Midbrain (tissue), 1 donor: Measurements from ENCODE around the gene GABBR2.
"Not testable (repeated sequence)": the region's sequence is repeated elsewhere in the genome, so short reads cannot be mapped to it uniquely, and the experiment has no call there.

ENCODE experiments used
- DNase-seq: peaks from one replicate; lab custom pipeline; 2025; lab: John Stamatoyannopoulos, UW

GABBR2 gene

GRCh38 chr9:98481676-98482075 lies 227.1 kb downstream of the GABBR2 start:
- no peak for DNase-seq

GRCh38 chr9:98479967-98480847 lies 228.5 kb downstream of the GABBR2 start:
- no peak for DNase-seq

DNA sequence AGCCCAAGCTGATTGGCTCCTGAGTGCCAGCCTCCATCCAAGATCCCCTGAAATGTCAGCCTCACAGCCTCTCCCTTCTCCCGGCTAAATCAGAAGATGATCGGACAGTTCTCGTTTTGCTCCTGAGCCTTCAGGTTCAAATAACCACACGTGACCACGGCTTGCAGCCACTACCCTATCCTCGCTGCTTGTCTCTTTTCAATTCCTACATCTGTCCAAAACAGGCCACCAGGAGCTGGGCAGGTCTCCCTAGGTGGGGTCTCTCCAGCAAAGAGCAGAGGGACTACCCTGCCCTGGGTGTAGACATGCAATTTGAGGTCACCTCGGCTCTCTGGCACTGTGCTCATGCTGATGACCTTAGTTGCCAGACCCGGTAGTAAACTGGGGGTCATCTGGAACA lies 229.3 kb downstream of the GABBR2 start:
- DNase-seq, result no peak

DNA sequence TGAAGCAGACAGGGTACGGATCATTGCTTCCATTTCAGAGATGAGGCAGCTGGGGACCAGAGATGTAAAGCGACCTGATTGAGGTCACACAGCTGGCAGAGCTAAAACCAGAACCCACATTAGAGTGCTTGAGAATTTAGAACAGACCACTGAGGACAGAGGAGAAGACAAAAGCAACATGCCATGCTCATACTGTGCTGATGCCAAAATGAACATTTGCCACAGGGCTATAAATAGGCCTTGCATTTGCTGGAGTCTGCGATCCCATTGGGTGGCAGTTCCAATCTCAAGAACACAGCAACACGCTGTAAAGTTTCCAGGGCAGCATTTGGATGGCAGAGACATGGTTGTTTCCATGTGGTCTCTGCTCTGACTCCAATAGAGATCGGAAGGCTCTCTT lies 230.9 kb downstream of the GABBR2 start:
- no peak for DNase-seq

DNA sequence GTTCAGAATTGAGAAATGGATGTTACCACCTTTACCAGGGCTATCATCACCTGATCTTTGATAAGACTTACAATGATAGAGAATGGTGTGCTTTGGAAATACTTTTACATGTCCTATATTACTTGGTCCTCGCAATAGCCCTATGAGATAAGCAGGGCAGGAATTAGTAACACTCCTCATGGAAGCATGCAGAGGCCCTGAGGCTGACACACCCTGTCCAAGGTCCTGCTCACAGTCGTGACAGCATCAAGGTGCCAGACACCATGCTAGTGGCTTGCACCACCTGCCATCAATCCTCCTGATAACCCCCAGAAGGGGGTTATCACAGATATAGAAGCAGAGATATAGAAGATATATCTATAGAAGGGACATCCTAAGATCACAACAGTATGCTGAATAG lies 236.5 kb downstream of the GABBR2 start:
- no peak for DNase-seq

- no peak for DNase-seq
Measured at GRCh38 chr9:98471185-98471584, 237.6 kb downstream of the GABBR2 start.

DNA sequence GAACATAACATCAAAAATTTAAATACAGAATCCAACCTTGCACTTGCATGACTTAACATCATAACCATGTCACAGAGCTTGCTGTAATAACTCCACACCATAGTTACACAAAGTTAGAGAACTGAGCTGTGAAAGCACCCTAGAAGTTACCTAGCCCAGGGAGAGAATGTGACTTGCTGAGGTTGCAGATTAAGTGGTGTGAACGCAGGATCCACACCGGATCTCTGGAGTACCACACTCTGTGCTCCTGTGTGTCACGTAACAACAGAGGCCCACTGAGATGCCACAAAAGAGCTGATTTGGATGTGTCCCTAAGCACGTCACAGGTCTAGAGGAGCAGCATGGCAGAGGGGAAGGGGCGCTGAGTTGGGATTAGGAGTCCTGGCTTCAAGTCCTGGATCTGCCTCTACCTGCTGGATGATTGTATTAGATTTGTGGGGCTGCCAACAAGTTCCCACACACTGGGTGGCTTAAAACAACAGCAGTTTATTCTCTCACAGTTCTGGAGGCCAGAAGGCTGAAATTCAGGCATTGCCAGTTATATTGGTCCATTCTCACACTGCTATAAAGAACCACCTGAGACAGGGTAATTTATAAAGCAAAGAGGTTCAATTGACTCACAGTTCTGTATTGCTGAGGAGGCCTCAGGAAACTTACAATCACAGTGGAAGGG lies 240.0 kb downstream of the GABBR2 start:
- no peak for DNase-seq

GRCh38 chr9:98465799-98466198 lies 242.9 kb downstream of the GABBR2 start:
- no peak for DNase-seq

- not testable (repeated sequence) for DNase-seq
Measured at GRCh38 chr9:98464156-98464690, 244.5 kb downstream of the GABBR2 start.

DNA sequence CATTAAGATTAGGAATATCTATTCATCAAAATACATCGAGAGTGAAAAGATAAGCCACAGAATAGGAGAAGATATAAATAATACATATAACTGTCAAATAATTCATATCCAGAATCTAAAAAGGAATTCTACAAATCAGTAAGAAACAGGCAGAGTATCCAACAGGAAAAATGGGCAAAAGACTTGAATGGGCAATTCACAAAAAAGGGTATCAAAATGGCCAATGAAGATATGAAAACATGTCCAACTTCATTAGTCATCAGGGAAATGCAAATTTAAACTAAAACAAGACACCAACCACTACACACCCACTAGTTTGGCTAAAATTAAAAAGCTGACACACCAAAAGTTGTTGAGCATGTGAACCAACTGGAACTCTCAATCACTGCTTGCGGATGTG lies 246.4 kb downstream of the GABBR2 start:
- no peak for DNase-seq

DNA sequence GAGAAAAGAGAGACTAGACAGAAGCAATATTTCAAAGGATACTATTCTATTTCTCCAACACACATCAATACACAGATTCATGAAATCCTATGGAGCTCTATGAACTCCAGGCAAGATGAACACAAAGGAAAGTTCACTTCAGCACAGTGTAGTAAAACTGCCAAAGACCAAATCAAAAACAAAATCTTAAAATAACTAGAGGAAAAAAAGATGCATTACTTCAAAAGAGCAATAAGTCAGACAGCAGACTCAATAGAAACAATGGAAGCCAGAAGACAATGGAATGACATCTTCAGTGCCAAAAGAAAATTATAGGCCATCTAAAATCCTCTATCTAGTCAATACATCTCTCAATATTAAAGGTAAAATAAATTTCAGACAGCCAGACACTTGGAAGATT lies 248.0 kb downstream of the GABBR2 start:
- no peak for DNase-seq

DNA sequence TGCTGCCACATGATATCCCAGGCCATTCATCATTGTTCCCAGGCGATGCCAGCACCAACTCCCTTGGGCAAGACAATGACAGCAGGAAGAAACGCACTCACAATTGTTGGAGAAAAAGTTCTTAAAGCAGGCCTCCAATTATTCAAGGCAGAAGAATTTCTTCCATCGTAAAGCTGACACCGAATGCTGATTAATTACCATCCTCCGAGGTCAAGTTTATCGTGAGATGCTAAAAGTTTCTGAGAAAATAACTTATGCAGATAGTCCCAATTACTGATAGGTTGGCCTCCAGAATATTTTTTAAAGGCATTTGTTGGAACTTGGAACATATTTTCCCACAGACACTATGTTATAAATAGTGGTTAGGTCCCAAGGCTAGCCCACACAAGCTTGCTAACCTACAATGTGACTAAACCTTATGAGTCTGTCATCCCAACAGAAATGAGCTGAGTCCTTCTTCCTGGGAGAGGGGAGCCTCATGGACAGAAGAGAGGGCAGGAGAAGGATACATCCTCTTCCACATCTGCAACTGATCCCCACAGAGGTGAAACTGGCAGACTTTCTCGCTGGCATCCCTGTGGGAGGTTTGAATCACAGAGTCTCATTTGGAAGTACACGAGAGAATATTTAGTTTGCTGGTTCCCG lies 250.9 kb downstream of the GABBR2 start:
- no peak for DNase-seq

DNA sequence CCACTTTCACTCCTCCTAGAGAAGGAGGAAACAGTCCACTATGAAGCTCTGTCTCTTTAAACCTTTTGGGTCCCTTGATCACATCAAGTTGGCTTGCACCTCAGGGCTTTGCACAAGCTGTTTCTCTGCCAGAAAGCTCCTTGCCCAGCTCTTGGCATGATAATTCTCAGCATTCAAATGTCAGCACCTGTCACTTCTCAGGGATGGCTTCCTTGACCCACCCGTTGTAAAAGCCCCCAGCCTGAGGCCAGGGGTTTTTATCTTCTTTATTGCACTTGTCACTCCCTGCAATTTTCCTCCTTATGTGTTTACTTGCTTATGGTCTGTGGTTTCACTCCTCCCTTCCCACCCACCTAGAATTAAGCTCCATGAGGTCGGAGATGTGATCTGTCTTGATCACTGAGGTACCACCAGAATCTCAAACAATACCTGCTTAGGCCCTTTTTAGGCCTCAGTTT lies 252.6 kb downstream of the GABBR2 start:
- DNase-seq, result no peak

DNA sequence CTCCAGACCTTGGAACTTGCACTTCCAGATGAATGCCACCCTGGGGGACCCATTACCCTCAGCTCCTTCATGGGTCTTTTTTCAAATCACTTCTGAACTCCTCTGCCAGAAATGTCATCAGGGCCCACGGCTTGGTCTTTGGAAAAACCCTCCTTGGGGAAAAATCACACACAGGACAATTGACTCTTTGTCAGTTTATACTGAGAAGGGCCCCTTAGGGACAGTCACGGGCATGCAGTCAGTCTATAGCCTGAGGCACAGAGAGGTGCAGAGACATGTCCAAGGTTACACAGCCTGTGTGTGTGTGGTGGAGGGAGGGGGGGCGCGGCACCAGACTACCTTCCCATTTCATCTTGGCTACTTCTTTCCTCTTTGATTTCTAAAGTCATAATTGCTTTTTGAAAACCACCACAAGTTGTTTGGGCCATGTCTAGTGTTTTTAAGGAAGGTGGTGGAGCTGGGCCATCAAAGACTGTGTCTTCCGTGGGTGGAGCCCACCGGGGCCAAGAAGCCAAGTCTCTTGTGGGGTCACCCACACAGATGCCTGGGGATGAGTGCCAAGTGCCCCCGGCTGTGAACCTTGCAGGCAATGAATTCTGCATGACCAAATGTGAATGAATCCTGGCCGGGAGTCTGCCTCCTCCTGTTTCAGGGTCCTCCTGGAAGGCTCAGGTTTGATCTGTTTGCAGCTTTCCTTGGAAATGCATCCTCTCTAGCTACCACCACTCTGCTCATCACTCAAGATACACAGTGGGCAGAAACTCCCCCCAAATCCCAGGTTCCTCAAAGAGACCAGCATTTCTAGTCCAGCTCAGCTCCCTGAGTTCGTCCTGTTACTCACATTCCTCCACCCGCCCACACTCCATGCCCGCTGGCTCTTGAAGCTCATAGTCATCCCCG lies 253.2 kb downstream of the GABBR2 start:
- no peak for DNase-seq

DNA sequence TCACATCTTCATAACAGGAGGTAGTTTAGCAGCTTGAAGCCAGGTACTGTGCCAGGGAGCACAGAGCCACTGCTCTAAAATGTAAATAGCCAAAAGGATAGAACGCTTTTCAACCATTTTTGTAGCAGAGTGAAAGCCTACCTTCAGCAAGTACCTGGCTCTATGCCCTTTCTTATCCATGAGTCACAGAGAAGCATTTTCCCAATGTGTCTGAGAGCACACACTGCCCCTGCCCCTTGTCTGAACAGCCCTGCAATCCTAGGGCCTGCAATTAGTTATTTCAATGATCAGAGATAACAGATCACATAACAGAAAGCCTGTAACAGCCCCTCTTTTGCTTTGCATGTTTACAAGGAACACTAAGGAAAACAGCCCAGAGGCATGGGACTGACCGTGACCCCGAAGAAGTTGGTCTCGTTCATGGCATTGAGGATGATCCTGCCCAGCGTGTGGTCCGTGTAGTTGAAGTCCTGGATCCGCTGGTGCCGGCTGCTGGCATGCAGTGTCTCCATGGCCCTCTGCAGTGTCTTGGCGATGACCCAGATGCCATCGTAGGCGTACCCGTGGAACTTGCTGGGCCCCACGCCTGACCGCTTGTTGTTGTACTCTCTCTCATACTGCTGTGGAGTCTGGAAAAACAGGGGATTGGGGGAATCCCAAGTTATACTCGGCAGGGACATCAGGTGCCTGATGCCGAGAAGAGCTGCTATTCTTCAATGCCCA lies 255.0 kb downstream of the GABBR2 start:
- DNase-seq, result no peak

GRCh38 chr9:98451576-98451975 lies 257.2 kb downstream of the GABBR2 start:
- DNase-seq, result no peak

DNA sequence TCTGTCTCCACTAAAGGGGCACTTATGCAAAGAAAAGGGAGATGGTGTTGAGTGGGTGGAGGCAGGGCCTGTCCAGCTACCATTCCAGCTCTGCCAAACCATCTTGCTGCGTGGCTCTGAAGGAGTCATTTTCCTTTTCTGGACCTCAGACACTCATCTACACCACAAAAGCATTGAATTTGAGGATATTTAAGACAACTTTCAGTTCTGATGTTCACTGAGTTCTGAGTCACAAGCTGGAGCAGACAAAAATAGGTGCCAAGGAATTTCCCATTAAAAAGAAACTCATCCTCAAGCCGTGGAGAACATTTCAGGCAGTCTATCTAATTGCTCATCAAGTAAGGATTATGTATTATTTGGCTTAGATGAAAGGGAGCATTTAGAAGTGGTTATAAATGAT lies 258.2 kb downstream of the GABBR2 start:
- no peak for DNase-seq

- DNase-seq, result no peak
Measured at GRCh38 chr9:98449871-98450270, 258.9 kb downstream of the GABBR2 start.

- no peak for DNase-seq
Measured at GRCh38 chr9:98445576-98445975, 263.2 kb downstream of the GABBR2 start.

GRCh38 chr9:98444601-98445000 lies 264.1 kb downstream of the GABBR2 start:
- no peak for DNase-seq

DNA sequence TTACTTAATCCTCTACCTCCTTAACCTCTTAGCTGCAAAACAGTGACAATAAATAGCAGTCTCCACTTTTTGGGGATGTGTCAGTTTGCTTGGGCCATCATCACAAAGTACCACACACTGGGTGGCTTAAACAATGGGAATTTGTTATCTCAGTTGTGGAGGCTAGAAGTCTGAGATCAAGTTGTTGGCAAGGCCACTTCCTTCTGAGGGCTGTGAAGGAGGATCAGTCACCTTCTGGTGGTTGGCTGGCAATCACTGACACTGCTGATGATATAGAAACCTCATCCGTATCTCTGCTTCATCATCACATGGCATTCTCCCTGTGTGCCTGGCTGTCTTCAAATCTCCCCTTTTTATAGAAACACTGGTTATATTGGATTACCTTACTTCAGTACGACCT lies 266.2 kb downstream of the GABBR2 start:
- DNase-seq, result no peak
